GM23248 (cell line): ENCODE measurements around the gene SLC13A4.

Experiments
- EZH2 ChIP-seq: fragments of 200-600 bp; sonication (generic); IDR thresholded peaks from 2 replicates; pipeline ENCODE4 v1.6.1; 2018; ENCODE audit warnings: antibody characterized with exemption, mild to moderate bottlenecking; ENCODE audit not compliant: insufficient read depth, poor library complexity, severe bottlenecking
- EZH2phosphoT487 ChIP-seq: fragments of 200-600 bp; sonication (generic); IDR thresholded peaks from 2 replicates; pipeline ENCODE4 v1.6.1; 2018; ENCODE audit warnings: antibody characterized with exemption, moderate library complexity, mild to moderate bottlenecking, low read depth; ENCODE audit not compliant: insufficient read depth

- TF ChIP-seq EZH2: no peak
- TF ChIP-seq EZH2phosphoT487: no peak
These were observed 83.8 kb downstream of the SLC13A4 start for GRCh38 chr7:135644154-135644553.
